Sigmoid colon (tissue), 7 donors: ENCODE measurements around the gene UBP1. TPM values are rescaled to one million over a fixed set of nuclear protein-coding genes. Genes with fewer than 3 reads are reported as not detected.
"Not testable (repeated sequence)": the region's sequence is repeated elsewhere in the genome, so short reads cannot be mapped to it uniquely, and the experiment has no call there.

ENCODE experiments used
- DNase-seq: peaks from one replicate; pipeline ENCODE4 v3.0.0-alpha.2; 2019
- H3K27ac ChIP-seq, 4 donors: fragments of 200-600 bp; sonication (generic); one replicate each; pipeline ENCODE4 v1.5.1; 2016 to 2019; ENCODE audit warnings: mild to moderate bottlenecking in 1 of 4
- H3K27me3 ChIP-seq, 3 donors: fragments of 200-600 bp; sonication (generic); one replicate each; pipeline ENCODE4 v1.5.1; 2019; ENCODE audit warnings: mild to moderate bottlenecking in 1 of 3
- H3K36me3 ChIP-seq, 4 donors: fragments of 200-600 bp; sonication (generic); one replicate each; pipeline ENCODE4 v1.5.1; 2016 to 2019
- H3K4me1 ChIP-seq, 4 donors: fragments of 200-600 bp; sonication (generic); one replicate each; pipeline ENCODE4 v1.5.1; 2017 to 2019
- H3K4me3 ChIP-seq, 4 donors: fragments of 200-600 bp; sonication (generic); one replicate each; pipeline ENCODE4 v1.5.1; 2017 to 2019; ENCODE audit warnings: mild to moderate bottlenecking in 2 of 4, moderate library complexity in 1 of 4
- H3K9me3 ChIP-seq, 4 donors: fragments of 200-600 bp in 3 of 4; sonication (generic) in 3 of 4; one replicate each; pipeline versions ENCODE4 v1.5.1 to v1.6.1; 2013 to 2019
- CTCF ChIP-seq, 4 experiments: fragments of 450-650 bp in 3 of 4; fragments of 200-600 bp in 1 of 4; IDR thresholded peaks; one replicate each; pipeline ENCODE4 v1.5.1; 2016 to 2019; ENCODE audit warnings: antibody characterized with exemption in 4 of 4, mild to moderate bottlenecking in 3 of 4, moderate library complexity in 2 of 4
- EP300 ChIP-seq, 4 donors: sonication (generic); formaldehyde crosslinking; IDR thresholded peaks; one replicate each; pipeline ENCODE4 v1.6.1; 2017; ENCODE audit warnings: antibody characterized with exemption in 4 of 4
- POLR2A ChIP-seq, 2 donors: fragments of 450-650 bp; IDR thresholded peaks; one replicate each; pipeline ENCODE4 v1.6.1; 2016; ENCODE audit warnings: antibody characterized with exemption in 2 of 2, mild to moderate bottlenecking in 2 of 2, moderate library complexity in 2 of 2
- POLR2AphosphoS5 ChIP-seq, 4 donors: sonication (generic); formaldehyde crosslinking; IDR thresholded peaks; one replicate each; pipeline ENCODE4 v1.6.1; 2017; ENCODE audit warnings: antibody characterized with exemption in 4 of 4
- WGBS, 2 donors: extraction: QIAGEN DNeasy Blood & Tissue Kit; methylation state at CpG; one replicate each; pipeline ENCODE4 v1.1.7; 2013; 5-methylcytosine and 5-hydroxymethylcytosine counted together
- intact Hi-C: fragments of 100-400 bp; cut with DNase I; formaldehyde crosslinking; loops from one replicate; pipeline ENCODE4 v1.15.1; 2023
- polyA plus RNA-seq, 3 donors: library from polyadenylated mRNA; stranded (reverse); fragments of 200-250 nt; gene quantifications; one replicate each; pipeline ENCODE4 v1.2.3, GENCODE V29; 2013
- total RNA-seq, 4 donors: library from RNA; depleted of rRNA; stranded (reverse); fragments of >200 nt; gene quantifications; one replicate each; pipeline ENCODE4 v1.1.0, GENCODE V29; 2016
- donor health status: healthy with polysubstance abuse.
- donor health status: Bipolar disorder and iron deficiency.
- donor health status: healthy.

The UBP1 gene
- total and polyA plus RNA-seq, 7 donors = 30.6 to 92.0 (median 58.4) TPM

- no peaks in the 10 kb centered on the region for H3K27me3 ChIP-seq
- no peaks in the 10 kb centered on the region for H3K9me3 ChIP-seq
- H3K4me1 ChIP-seq = peaks cover 0 to 25% (median 16%) of the 10 kb centered on the region in 4 donors
- intact Hi-C loops = no loop called here
- WGBS, 2 donors = 92 to 94% methylated on average over 10 of the region's 10 CpGs
- H3K4me3 ChIP-seq = no peak overlapping the region
- no peak overlapping the region for H3K27ac ChIP-seq
- no peak for TF ChIP-seq POLR2AphosphoS5 (IDR thresholded peaks at IDR 0.05)
- TF ChIP-seq CTCF (IDR thresholded peaks at IDR 0.05) = no peak
- no peak for TF ChIP-seq POLR2A (IDR thresholded peaks at IDR 0.05)
- no peak for TF ChIP-seq EP300 (IDR thresholded peaks at IDR 0.05)
- no peak for DNase-seq
- H3K36me3 ChIP-seq = peaks cover 0 to 52% (median 4%) of the 10 kb centered on the region in 4 donors
Observed at GRCh38 chr3:33424606-33425452, 15.4 kb downstream of the UBP1 start.

- Histone ChIP-seq H3K4me1 (peaks cover 0 to 9% (median 4%) of the 10 kb centered on the region in 4 donors), H3K27me3 (no peaks in the 10 kb centered on the region), H3K36me3 (peaks cover 0 to 73% (median 4%) of the 10 kb centered on the region in 4 donors), H3K4me3 (no peak overlapping the region), H3K9me3 (no peaks in the 10 kb centered on the region), H3K27ac (no peak overlapping the region)
- TF ChIP-seq POLR2A (IDR thresholded peaks at IDR 0.05) (no peak), CTCF (IDR thresholded peaks at IDR 0.05) (no peak)
- DNase-seq = no peak
- intact Hi-C loops = no loop called here
- WGBS, 2 donors = 97 to 99% methylated on average over 2 of the region's 2 CpGs
Observed at GRCh38 chr3:33420966-33421365, 19.2 kb downstream of the UBP1 start.

GRCh38 chr3:33419948-33420347 is 20.3 kb downstream of the UBP1 start:
- Histone ChIP-seq H3K27me3 (no peaks in the 10 kb centered on the region), H3K36me3 (peaks cover 0 to 76% (median 4%) of the 10 kb centered on the region in 4 donors), H3K27ac (no peak overlapping the region), H3K9me3 (no peaks in the 10 kb centered on the region), H3K4me3 (no peak overlapping the region), H3K4me1 (peaks cover 0 to 4% (median 1%) of the 10 kb centered on the region in 4 donors)
- TF ChIP-seq EP300 (IDR thresholded peaks at IDR 0.05) (no peak), POLR2AphosphoS5 (IDR thresholded peaks at IDR 0.05) (no peak), POLR2A (IDR thresholded peaks at IDR 0.05) (no peak), CTCF (IDR thresholded peaks at IDR 0.05) (no peak)
- 79 to 88% methylated on average over 1 of the region's 1 CpG for WGBS, 2 donors
- intact Hi-C loops = no loop called here
- DNase-seq = no peak

- intact Hi-C loops = no loop called here
- H3K4me3 ChIP-seq = no peak overlapping the region
- no peaks in the 10 kb centered on the region for H3K27me3 ChIP-seq
- peaks cover 6 to 59% (median 7%) of the 10 kb centered on the region in 4 donors for H3K36me3 ChIP-seq
- TF ChIP-seq EP300 (IDR thresholded peaks at IDR 0.05) (no peak), POLR2A (IDR thresholded peaks at IDR 0.05) (no peak), CTCF (IDR thresholded peaks at IDR 0.05) (no peak), POLR2AphosphoS5 (IDR thresholded peaks at IDR 0.05) (no peak)
- no peaks in the 10 kb centered on the region for H3K4me1 ChIP-seq
- H3K27ac ChIP-seq = no peak overlapping the region
- no peak for DNase-seq
- H3K9me3 ChIP-seq = no peaks in the 10 kb centered on the region
- WGBS, 2 donors = 86 to 91% methylated on average over 3 of the region's 3 CpGs
Observed at GRCh38 chr3:33417066-33417673, 23.0 kb downstream of the UBP1 start.

- DNase-seq, H3K9me3 ChIP-seq, H3K27ac ChIP-seq, H3K4me3 ChIP-seq, intact Hi-C loops, H3K27me3 ChIP-seq, H3K4me1 ChIP-seq: not testable (repeated sequence)
- WGBS, 2 donors = 93 to 96% methylated on average over 3 of the region's 3 CpGs
- H3K36me3 ChIP-seq = peaks cover 6 to 80% (median 46%) of the 10 kb centered on the region in 4 donors
Observed at GRCh38 chr3:33410816-33411215, 29.4 kb downstream of the UBP1 start.
